Measurements from ENCODE around the gene GAPDH. TPM values are rescaled to one million over a fixed set of nuclear protein-coding genes. Genes with fewer than 3 reads are reported as not detected.
"Not testable (repeated sequence)": the region's sequence is repeated elsewhere in the genome, so short reads cannot be mapped to it uniquely, and the experiment has no call there.

Gene GAPDH
- 4,109 TPM for total RNA-seq
- long read RNA-seq, transcript GAPDH-201 (9 exons, 1,875 nt), result major isoform, 10,039 of 10,389 reads
- long read RNA-seq, transcript GAPDH-205 (9 exons, 1,348 nt), result minor isoform, 15 of 10,389 reads
- long read RNA-seq, transcript GAPDH-204 (8 exons, 1,256 nt), result minor isoform, 62 of 10,389 reads
- long read RNA-seq, partial matches to known transcripts, result 186 of 10,389 reads
- long read RNA-seq, other reads (novel, unspliced or antisense), result 83 of 10,389 reads

- intact Hi-C loops (cut with DNase I), result loop anchor here (10.0 kb wide), 1 partner anchor 209 kb away; no protein-coding TSS in a partner anchor
- DNase-seq (peak; percentile 96), ATAC-seq (ENCODE audit: poor library complexity) (peak; percentile 82)
Observed at GRCh38 chr12:6533923-6534694, at the start of gene GAPDH. TSS of gene GAPDH (plus strand) at chr12:6534517. CDS start at chr12:6534833, 316 bp downstream.

GRCh38 chr12:6488240-6488639 lies 46.1 kb upstream of the GAPDH start:
- ATAC-seq (ENCODE audit: poor library complexity), result no peak
- no peak for DNase-seq
- intact Hi-C loops (cut with DNase I), result no loop called here

GRCh38 chr12:6489449-6489848 lies 44.9 kb upstream of the GAPDH start:
- intact Hi-C loops (cut with DNase I), result no loop called here
- ATAC-seq (ENCODE audit: poor library complexity) (no peak), DNase-seq (no peak)

GRCh38 chr12:6490673-6491072 lies 43.6 kb upstream of the GAPDH start:
- intact Hi-C loops (cut with DNase I); ATAC-seq (ENCODE audit: poor library complexity): not testable (repeated sequence)

GRCh38 chr12:6492838-6493496 lies 41.4 kb upstream of the GAPDH start, which contains the start of gene MRPL51:
TSS of gene MRPL51 (minus strand) at chr12:6493262. CDS start at chr12:6493136, 126 bp downstream.
- ATAC-seq (ENCODE audit: poor library complexity) (peak; percentile 97), DNase-seq (peak; percentile 99)
- intact Hi-C loops (cut with DNase I), result no loop called here

More at GRCh38 chr12:6490673-6491072, 43.6 kb upstream of the GAPDH start:
- not testable (repeated sequence) for DNase-seq

GRCh38 chr12:6493497-6494257 lies 40.6 kb upstream of the GAPDH start, which contains the start of gene NCAPD2:
TSS of gene NCAPD2 (plus strand) at chr12:6494102. CDS start at chr12:6495099, 997 bp downstream.
- intact Hi-C loops (cut with DNase I), result no loop called here

GRCh38 chr12:6494258-6494743 lies 40.0 kb upstream of the GAPDH start:
- no peak for ATAC-seq (ENCODE audit: poor library complexity)
- no peak for DNase-seq
- intact Hi-C loops (cut with DNase I), result no loop called here

More at GRCh38 chr12:6493497-6494257, 40.6 kb upstream of the GAPDH start, which contains the start of gene NCAPD2:
- DNase-seq (peak; percentile 97), ATAC-seq (ENCODE audit: poor library complexity) (peak; percentile 97)

GRCh38 chr12:6494968-6495367 lies 39.3 kb upstream of the GAPDH start:
- intact Hi-C loops (cut with DNase I), result no loop called here
- DNase-seq (no peak), ATAC-seq (ENCODE audit: poor library complexity) (no peak)

GRCh38 chr12:6497291-6497690 lies 37.0 kb upstream of the GAPDH start:
- DNase-seq; intact Hi-C loops (cut with DNase I); ATAC-seq (ENCODE audit: poor library complexity): not testable (repeated sequence)

- DNase-seq (no peak), ATAC-seq (ENCODE audit: poor library complexity) (no peak)
- intact Hi-C loops (cut with DNase I), result no loop called here
Observed at GRCh38 chr12:6500466-6500865, 33.9 kb upstream of the GAPDH start.

- no peak for DNase-seq
- no peak for ATAC-seq (ENCODE audit: poor library complexity)
- intact Hi-C loops (cut with DNase I), result no loop called here
Observed at GRCh38 chr12:6507102-6507998, 27.0 kb upstream of the GAPDH start.

GRCh38 chr12:6508087-6508486 lies 26.2 kb upstream of the GAPDH start:
- DNase-seq (no peak), ATAC-seq (ENCODE audit: poor library complexity) (no peak)
- intact Hi-C loops (cut with DNase I), result no loop called here

GRCh38 chr12:6520186-6520585 lies 14.1 kb upstream of the GAPDH start:
- no peak for ATAC-seq (ENCODE audit: poor library complexity)
- intact Hi-C loops (cut with DNase I), result no loop called here
- DNase-seq, result no peak

GRCh38 chr12:6522193-6522592 lies 12.1 kb upstream of the GAPDH start:
- intact Hi-C loops (cut with DNase I), result no loop called here
- DNase-seq, result no peak
- ATAC-seq (ENCODE audit: poor library complexity), result no peak

- DNase-seq (no peak), ATAC-seq (ENCODE audit: poor library complexity) (no peak)
- intact Hi-C loops (cut with DNase I), result no loop called here
Observed at GRCh38 chr12:6523708-6524107, 10.6 kb upstream of the GAPDH start.

- intact Hi-C loops (cut with DNase I), result no loop called here
- ATAC-seq (ENCODE audit: poor library complexity), result no peak
- DNase-seq, result no peak
Observed at GRCh38 chr12:6524648-6525047, 9.7 kb upstream of the GAPDH start.

- intact Hi-C loops (cut with DNase I), result no loop called here
- ATAC-seq (ENCODE audit: poor library complexity) (no peak), DNase-seq (no peak)
Observed at GRCh38 chr12:6526201-6526600, 8.1 kb upstream of the GAPDH start.

Measured in Right ventricle myocardium superior (tissue), 1 donor.